H9 (cell line): ENCODE results near the gene SLC35A2. TPM values are rescaled to one million over a fixed set of nuclear protein-coding genes. Genes with fewer than 3 reads are reported as not detected.

Experiments
- DNase-seq: peaks from one replicate; pipeline ENCODE4 v3.0.0-alpha.2; 2017
- H2AFZ ChIP-seq: one replicate; pipeline ENCODE4 v1.6.1; 2013; ENCODE audit warnings: mild to moderate bottlenecking, low read length, control low read depth, moderate library complexity
- H2AK5ac ChIP-seq: 2 replicates; pipeline ENCODE4 v1.6.1; 2013; ENCODE audit warnings: low read length, control low read depth, mixed read lengths; ENCODE audit not compliant: insufficient read length
- H2BK120ac ChIP-seq: one replicate; pipeline ENCODE4 v1.6.1; 2013; ENCODE audit warnings: low read depth, mild to moderate bottlenecking, low read length, control low read depth, inconsistent platforms; ENCODE audit not compliant: poor library complexity, severe bottlenecking
- H2BK12ac ChIP-seq: 2 replicates; pipeline ENCODE4 v1.6.1; 2013; ENCODE audit warnings: low read length, control low read depth, mixed read lengths, low read depth; ENCODE audit not compliant: insufficient read length
- H2BK15ac ChIP-seq: 2 replicates; pipeline ENCODE4 v1.6.1; 2013; ENCODE audit warnings: low read depth, low read length, control low read depth
- H2BK20ac ChIP-seq: one replicate; pipeline ENCODE4 v1.6.1; 2013; ENCODE audit warnings: low read depth, mild to moderate bottlenecking, low read length, control low read depth, inconsistent platforms; ENCODE audit not compliant: poor library complexity, severe bottlenecking
- H2BK5ac ChIP-seq: 2 replicates; pipeline ENCODE4 v1.6.1; 2013; ENCODE audit warnings: low read length, control low read depth, mixed read lengths; ENCODE audit not compliant: insufficient read length
- H3K14ac ChIP-seq: 2 replicates; pipeline ENCODE4 v1.6.1; 2013; ENCODE audit warnings: low read length, control low read depth; ENCODE audit not compliant: insufficient read depth
- H3K18ac ChIP-seq: 2 replicates; pipeline ENCODE4 v1.6.1; 2013; ENCODE audit warnings: low read depth, mild to moderate bottlenecking, mixed read lengths, low read length, control low read depth; ENCODE audit not compliant: insufficient read length
- H3K23ac ChIP-seq: 2 replicates; pipeline ENCODE4 v1.6.1; 2013; ENCODE audit warnings: low read length, control low read depth, mixed read lengths, low read depth; ENCODE audit not compliant: insufficient read length
- H3K23me2 ChIP-seq: 2 replicates; pipeline ENCODE4 v1.6.1; 2013; ENCODE audit warnings: low read depth, mild to moderate bottlenecking, mixed read lengths, low read length, control low read depth; ENCODE audit not compliant: insufficient read length, poor library complexity, severe bottlenecking
- H3K27ac ChIP-seq: 2 replicates; pipeline ENCODE4 v1.5.1; 2013; ENCODE audit warnings: low read length, control low read depth, mixed read lengths, low read depth; ENCODE audit not compliant: insufficient read length
- H3K27me3 ChIP-seq: 2 replicates; pipeline ENCODE4 v1.6.1; 2013; ENCODE audit warnings: low read length, control low read depth, inconsistent platforms; ENCODE audit not compliant: insufficient read depth
- H3K4ac ChIP-seq: 2 replicates; pipeline ENCODE4 v1.6.1; 2013; ENCODE audit warnings: low read depth, mild to moderate bottlenecking, control low read depth, inconsistent platforms, low read length, moderate library complexity
- H3K4me1 ChIP-seq: 2 replicates; pipeline ENCODE4 v1.6.1; 2013; ENCODE audit warnings: low read length, control low read depth, inconsistent platforms; ENCODE audit not compliant: insufficient read depth
- H3K4me2 ChIP-seq: 2 replicates; pipeline ENCODE4 v1.6.1; 2013; ENCODE audit warnings: low read length, control low read depth, mixed read lengths; ENCODE audit not compliant: insufficient read length, insufficient read depth
- H3K56ac ChIP-seq: 2 replicates; pipeline ENCODE4 v1.6.1; 2013; ENCODE audit warnings: low read depth, mild to moderate bottlenecking, mixed read lengths, low read length, control low read depth; ENCODE audit not compliant: insufficient read length
- H3K79me1 ChIP-seq: 2 replicates; pipeline ENCODE4 v1.6.1; 2013; ENCODE audit warnings: low read depth, mild to moderate bottlenecking, moderate library complexity, low read length, control low read depth, inconsistent platforms; ENCODE audit not compliant: insufficient read depth, poor library complexity, severe bottlenecking
- H3K79me2 ChIP-seq: 2 replicates; pipeline ENCODE4 v1.6.1; 2013; ENCODE audit warnings: low read length, control low read depth, inconsistent platforms; ENCODE audit not compliant: insufficient read depth
- H3K9ac ChIP-seq: 2 replicates; pipeline ENCODE4 v1.6.1; 2013; ENCODE audit warnings: low read length, control low read depth, mixed read lengths; ENCODE audit not compliant: insufficient read length; ENCODE audit errors: extremely low read depth
- H3K9me3 ChIP-seq: one replicate; pipeline ENCODE4 v1.6.1; 2013; ENCODE audit warnings: low read depth, low read length, inconsistent platforms; ENCODE audit not compliant: control insufficient read depth
- H3T11ph ChIP-seq: one replicate; pipeline ENCODE4 v1.6.1; 2013; ENCODE audit warnings: mild to moderate bottlenecking, low read length, control low read depth, inconsistent platforms
- H4K20me1 ChIP-seq: one replicate; pipeline ENCODE4 v1.6.1; 2013; ENCODE audit not compliant: control insufficient read depth, insufficient read length, insufficient read depth
- H4K5ac ChIP-seq: 2 replicates; pipeline ENCODE4 v1.6.1; 2013; ENCODE audit warnings: low read depth, mild to moderate bottlenecking, mixed read lengths, low read length, control low read depth; ENCODE audit not compliant: insufficient read length
- H4K8ac ChIP-seq: replicated peaks from 2 replicates; pipeline ENCODE4 v1.6.1; 2013; ENCODE audit warnings: low read length, control low read depth, mixed read lengths, low read depth; ENCODE audit not compliant: insufficient read length
- H4K91ac ChIP-seq: 2 replicates; pipeline ENCODE4 v1.6.1; 2013; ENCODE audit warnings: low read depth, mild to moderate bottlenecking, moderate library complexity, mixed read lengths, low read length, control low read depth; ENCODE audit not compliant: insufficient read length
- H3K27ac Mint-ChIP-seq, 3 experiments: 2 replicates in 2 of 3; 3 replicates in 1 of 3; pipeline ENCODE4 v1.8.0; 2020 to 2021; ENCODE audit warnings: mixed read lengths in 3 of 3, mild to moderate bottlenecking in 1 of 3, moderate library complexity in 1 of 3
- H3K27me3 Mint-ChIP-seq: 2 replicates; pipeline ENCODE4 v1.8.0; 2021; ENCODE audit warnings: low read depth, mild to moderate bottlenecking, moderate library complexity, mixed read lengths
- H3K36me3 Mint-ChIP-seq, 3 experiments: 2 replicates in 2 of 3; 3 replicates in 1 of 3; pipeline ENCODE4 v1.8.0; 2020 to 2021; ENCODE audit warnings: low read depth in 3 of 3, mixed read lengths in 3 of 3; ENCODE audit not compliant: insufficient read depth in 1 of 3
- H3K4me1 Mint-ChIP-seq, 2 experiments: 2 replicates each; pipeline ENCODE4 v1.8.0; 2020; ENCODE audit warnings: mixed read lengths in 2 of 2
- H3K4me3 Mint-ChIP-seq, 2 experiments: 2 replicates in 1 of 2; 3 replicates in 1 of 2; pipeline ENCODE4 v1.8.0; 2020 to 2021; ENCODE audit warnings: mild to moderate bottlenecking in 2 of 2, mixed read lengths in 2 of 2, moderate library complexity in 1 of 2
- H3K9me3 Mint-ChIP-seq, 2 experiments: 2 replicates in 1 of 2; 3 replicates in 1 of 2; pipeline ENCODE4 v1.8.0; 2020; ENCODE audit warnings: mild to moderate bottlenecking in 2 of 2, mixed read lengths in 2 of 2, moderate library complexity in 1 of 2
- WGBS: extraction: QIAGEN DNeasy Blood & Tissue Kit; methylation state at CpG from one replicate; pipeline ENCODE4 v1.1.7; 2013; ENCODE audit warnings: missing lambda C conversion rate, low lambda C conversion rate, mixed read lengths; ENCODE audit not compliant: insufficient read length; ENCODE audit errors: extremely low coverage; 5-methylcytosine and 5-hydroxymethylcytosine counted together
- total RNA-seq: library from RNA; stranded (reverse); gene quantifications from 2 replicates; pipeline ENCODE4 v1.2.1, GENCODE V29; 2021
- TF ChIP-seq, protein P1 (sequence below): fragments of 200-600 bp; sonication (generic); conservative IDR thresholded peaks from 3 replicates; pipeline ENCODE4 v1.8.0; 2021; ENCODE audit warnings: antibody characterized with exemption, mild to moderate bottlenecking

SLC35A2 gene
- total RNA-seq, 1 experiment from 2014 or later: 32.9 TPM

GRCh38 chrX:48891402-48892288 lies 19.8 kb downstream of the SLC35A2 start:
- H2BK12ac ChIP-seq: no peak overlapping the region
- H3K9me3 ChIP-seq: no peaks in the 10 kb centered on the region
- peak; percentile 88 for DNase-seq
- WGBS: no CpG with 5 or more reads among the region's 68 CpGs
- peak overlapping the region; percentile 30 for H3K9ac ChIP-seq
- Mint-ChIP-seq H3K4me1 (peaks cover 10 to 14% of the 10 kb centered on the region in 2 experiments), H3K4me3 (peak overlapping the region; percentile 65 to 76), H3K36me3 (peaks cover 23 to 29% (median 26%) of the 10 kb centered on the region in 3 experiments), H3K9me3 (peaks cover 66% of the 10 kb centered on the region in 2 experiments), H3K27ac (no peak overlapping the region), H3K27me3 (peaks cover 10% of the 10 kb centered on the region)
- no peak overlapping the region for H4K8ac ChIP-seq
- H4K20me1 ChIP-seq: no peaks in the 10 kb centered on the region
- H4K91ac ChIP-seq: no peak overlapping the region
- H3K27me3 ChIP-seq: no peaks in the 10 kb centered on the region
- no peak overlapping the region for H3K23ac ChIP-seq
- no peak overlapping the region for H3K56ac ChIP-seq
- H3K4me2 ChIP-seq: peak overlapping the region; percentile 70
- H3K27ac ChIP-seq: no peak overlapping the region
- H3K79me1 ChIP-seq: peaks cover 3% of the 10 kb centered on the region
- no peak overlapping the region for H2BK15ac ChIP-seq
- H4K5ac ChIP-seq: no peak overlapping the region
- no peak overlapping the region for H2BK5ac ChIP-seq
- no peaks in the 10 kb centered on the region; the same call in 1 of the 2 replicates for H3K79me2 ChIP-seq
- H3K23me2 ChIP-seq: peaks cover 2% of the 10 kb centered on the region
- H3K4me1 ChIP-seq: no peaks in the 10 kb centered on the region; the same call in 1 of the 2 replicates
- H2BK120ac ChIP-seq: no peak overlapping the region
- peak overlapping the region; percentile 25; the same call in 1 of the 2 replicates for H3K14ac ChIP-seq
- no peak overlapping the region for H2AK5ac ChIP-seq
- no peak overlapping the region for H3K4ac ChIP-seq
- no peak overlapping the region for H2BK20ac ChIP-seq
- TF ChIP-seq, protein P1, sequence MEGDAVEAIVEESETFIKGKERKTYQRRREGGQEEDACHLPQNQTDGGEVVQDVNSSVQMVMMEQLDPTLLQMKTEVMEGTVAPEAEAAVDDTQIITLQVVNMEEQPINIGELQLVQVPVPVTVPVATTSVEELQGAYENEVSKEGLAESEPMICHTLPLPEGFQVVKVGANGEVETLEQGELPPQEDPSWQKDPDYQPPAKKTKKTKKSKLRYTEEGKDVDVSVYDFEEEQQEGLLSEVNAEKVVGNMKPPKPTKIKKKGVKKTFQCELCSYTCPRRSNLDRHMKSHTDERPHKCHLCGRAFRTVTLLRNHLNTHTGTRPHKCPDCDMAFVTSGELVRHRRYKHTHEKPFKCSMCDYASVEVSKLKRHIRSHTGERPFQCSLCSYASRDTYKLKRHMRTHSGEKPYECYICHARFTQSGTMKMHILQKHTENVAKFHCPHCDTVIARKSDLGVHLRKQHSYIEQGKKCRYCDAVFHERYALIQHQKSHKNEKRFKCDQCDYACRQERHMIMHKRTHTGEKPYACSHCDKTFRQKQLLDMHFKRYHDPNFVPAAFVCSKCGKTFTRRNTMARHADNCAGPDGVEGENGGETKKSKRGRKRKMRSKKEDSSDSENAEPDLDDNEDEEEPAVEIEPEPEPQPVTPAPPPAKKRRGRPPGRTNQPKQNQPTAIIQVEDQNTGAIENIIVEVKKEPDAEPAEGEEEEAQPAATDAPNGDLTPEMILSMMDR: peak; percentile 55
- no peak overlapping the region for H3T11ph ChIP-seq
- no peak overlapping the region for H3K18ac ChIP-seq
- no peak overlapping the region for H2AFZ ChIP-seq
